ENCODE results near the gene GOLGA6L7.
"Not testable (repeated sequence)": the region's sequence is repeated elsewhere in the genome, so short reads cannot be mapped to it uniquely, and the experiment has no call there.

GOLGA6L7 gene, protein sequence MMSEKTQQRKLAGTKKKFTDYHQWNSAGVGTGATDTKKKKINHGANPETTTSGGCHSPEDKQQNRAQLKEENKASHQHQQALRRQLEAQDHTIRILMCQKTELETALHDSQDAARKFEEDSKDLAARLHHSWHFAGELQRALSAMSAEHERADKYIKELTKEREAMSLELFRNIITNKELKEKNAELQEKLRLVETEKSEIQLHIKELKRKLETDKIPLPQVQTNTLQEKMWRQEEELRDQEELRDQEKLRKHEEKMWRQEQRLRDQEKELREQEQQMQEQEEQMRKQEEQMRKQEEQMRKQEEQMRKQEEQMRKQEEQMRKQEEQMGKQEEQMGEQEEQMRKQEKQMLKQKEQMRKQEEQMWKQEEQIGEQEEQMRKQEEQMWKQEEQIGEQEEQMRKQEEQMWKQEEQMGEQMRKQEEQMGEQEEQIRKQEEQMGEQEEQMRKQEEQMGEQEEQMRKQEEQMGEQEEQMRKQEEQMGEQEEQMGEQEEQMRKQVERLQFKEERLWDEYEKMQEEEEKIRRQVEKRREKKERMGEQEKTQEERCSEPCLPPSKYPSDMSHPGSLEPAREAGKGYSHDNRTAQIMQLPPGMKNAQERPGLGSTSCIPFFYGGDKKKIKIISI

DNA sequence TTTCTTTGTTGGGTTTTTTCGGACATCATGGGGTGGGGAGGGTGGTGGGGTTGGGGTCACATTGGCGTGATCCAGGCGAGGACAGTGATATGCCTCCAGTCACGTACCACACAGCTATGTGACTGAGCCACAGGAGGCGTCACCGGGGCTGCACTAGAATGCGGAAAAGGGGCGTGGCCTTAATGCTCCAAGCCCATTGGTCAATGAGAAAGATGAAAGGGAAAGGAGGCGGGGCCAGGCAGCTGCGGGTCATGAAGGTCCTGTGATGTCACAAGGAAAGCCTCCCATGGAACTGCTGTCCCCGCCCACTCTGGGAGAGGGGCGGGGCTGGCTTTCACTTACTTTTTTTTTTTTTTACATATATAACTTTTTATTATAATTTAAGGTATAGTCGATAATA, at the start of gene GOLGA6L7:
Gene GOLGA6L7 (minus strand): TSS at position 124 of the 400 bp plus-strand sequence. CDS start 95 bp downstream, at position 29.
- DNase-seq: not testable (repeated sequence)

DNA sequence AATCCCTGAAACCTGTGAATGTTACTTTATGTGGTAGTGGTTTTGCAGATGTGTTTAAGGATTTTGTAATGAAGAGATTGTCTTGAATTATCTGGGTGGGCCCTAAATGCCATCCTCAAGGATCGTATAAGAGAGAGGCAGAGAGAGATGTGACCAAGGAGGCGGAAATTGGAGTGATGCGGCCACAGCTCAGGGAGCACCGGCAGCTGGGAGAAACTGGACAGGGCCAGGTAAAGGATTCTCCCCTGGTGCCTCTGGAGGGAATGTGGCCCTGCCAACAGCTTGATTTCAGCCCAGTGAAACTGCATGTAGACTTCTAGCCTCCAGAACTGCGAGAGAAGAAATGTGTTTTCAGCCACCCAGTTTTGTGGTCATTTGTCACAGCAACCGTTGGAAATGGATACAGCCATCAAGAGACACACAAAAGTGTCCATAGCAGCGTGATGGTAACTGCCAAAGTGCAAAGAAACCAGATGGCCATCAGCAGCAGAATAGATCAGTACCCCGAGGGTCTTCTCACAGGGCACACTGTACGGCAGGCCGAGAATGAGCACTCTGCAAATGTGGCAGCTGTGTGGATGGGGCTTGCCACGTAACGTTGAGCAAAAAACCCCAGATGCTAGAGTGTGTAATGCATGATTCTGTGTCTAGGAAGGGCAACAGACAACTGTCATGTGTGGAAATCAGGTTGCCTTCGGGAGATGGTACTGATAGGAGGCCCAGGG, 49.6 kb upstream of the GOLGA6L7 start:
- no peak for DNase-seq

DNA sequence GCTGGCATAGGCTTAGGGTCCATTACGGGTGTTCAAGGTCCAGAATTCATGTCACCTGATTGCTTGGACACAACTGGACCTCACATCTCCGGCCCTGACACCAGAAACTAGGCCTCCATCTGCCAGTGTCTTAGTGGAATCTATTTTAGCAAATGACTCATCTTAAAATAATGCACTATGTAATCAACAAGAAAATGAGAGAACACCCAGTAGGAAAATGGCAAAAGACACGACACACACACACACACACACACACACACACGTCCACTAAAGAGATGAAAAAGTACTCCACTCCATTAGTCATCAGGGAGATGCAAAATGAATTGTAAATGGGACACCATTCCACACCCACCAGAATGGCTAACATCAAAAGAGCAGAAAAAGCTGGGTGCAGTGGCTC, 48.5 kb upstream of the GOLGA6L7 start:
- no peak for DNase-seq

DNA sequence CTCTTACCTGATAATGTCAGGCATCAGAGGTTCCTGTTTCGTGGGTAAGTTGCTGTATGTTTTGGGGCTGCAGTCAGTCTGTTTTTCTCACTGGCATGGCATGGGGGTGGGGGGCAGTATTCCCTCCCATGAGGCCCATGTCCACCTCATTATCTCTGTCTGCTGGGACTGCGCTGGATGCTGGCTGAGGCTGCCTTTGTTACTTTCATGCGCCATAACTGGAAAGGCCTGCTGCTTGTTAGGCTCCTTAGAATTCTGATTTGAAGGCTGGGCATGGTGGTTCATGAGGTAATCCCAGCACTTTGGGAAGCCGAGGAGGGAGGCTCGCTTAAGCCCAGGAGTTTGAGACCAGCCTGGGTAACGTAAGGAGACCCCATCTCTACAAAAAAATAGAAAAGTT, 47.1 kb upstream of the GOLGA6L7 start:
- DNase-seq: no peak

DNA sequence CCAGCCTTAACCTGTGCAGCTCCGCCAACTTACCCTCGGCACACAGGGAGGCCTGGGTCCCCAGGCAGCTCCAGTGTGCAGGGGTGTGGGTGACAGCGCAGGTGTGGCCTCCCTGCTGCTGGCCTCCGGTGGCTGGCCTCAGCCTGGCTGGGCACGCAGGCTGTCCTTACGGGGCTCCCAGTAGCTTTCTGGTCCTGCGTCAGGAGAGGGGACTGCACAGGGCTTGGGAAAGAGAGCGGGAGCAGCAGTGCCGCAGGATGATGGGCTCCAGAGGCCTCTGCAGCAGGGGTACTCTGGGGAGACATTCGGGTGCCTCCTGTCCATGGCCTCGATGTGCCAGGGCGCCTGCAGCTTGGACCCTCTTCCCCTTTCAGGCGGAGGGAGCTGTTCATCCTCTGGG, 46.7 kb upstream of the GOLGA6L7 start:
- DNase-seq: no peak

DNA sequence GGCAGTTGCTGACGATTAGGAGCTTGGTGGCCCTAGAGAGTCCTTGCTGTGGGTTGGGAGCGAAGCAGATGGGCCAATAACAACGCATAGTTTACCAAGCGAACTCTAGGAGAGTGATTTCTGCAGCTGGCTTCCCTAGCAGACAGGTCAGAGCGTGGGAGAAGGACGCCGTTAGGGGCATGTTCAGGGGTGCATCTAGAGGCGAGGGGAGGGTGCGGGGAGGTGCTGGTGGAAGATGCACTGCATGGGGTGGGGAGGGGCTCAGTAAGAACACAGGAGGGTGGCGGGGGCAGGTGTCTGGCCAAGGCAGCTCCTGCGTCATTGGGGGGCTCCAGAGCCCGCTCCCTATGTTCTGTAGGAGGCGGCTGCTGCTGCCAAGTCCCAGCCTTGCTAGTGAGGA, 46.2 kb upstream of the GOLGA6L7 start:
- DNase-seq: no peak

DNA sequence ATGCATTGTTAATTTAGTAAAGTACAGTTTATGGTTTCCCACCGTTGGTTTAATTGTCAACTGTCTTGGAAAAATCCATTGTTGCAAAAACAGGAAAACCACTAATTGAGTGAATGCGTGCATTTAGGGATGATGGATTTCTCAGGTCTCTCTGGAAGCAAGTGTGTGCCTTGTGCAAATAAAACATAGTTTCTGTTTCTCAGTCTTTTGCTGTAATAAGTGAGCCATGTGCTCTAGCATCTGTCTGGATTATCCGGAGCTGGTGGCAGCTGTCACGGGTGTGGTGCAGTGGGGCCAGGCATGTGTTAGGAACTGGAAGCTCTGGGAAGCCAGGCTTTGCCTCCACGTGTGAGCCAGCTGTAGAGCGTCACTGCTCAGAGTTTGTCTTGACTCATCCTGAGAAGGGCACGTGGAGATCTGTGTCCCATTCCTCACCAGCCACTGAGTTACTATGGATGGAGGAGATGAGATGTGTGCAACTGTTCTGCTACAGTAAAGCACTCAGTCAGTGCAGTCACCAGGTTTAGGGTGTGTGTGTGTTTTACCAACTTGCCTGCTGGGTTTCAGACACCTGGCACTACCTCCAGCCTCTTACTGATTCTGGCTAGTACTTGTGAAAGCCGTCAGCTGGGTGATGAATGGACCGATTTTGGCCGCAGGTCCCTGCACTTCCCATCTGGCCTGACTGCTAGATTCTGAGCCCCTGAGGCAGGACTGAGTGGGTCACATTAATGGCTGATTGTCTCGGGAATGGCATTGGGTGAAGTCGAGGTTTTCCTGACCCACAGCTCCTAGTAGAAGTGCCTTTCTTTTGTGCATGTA, 44.6 kb upstream of the GOLGA6L7 start:
- DNase-seq: no peak

DNA sequence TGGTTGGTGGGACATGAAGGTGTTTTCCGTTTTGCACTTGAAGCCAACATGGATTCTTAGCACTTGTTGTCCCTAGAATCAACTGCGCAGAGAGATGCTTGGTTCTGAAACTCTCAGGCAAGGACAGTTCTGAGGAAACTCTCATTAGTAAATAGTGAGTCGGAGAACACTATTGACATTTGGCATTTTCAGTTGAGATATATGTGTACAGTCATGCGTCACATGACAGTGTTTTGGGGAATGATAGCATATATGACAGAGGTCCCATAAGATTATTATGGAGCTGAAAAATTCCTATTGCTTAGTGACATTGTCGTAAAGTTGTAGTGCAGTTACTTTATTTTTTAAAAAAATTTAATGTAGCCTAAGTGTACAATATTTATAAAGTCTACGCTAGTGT, 43.1 kb upstream of the GOLGA6L7 start:
- DNase-seq: no peak

DNA sequence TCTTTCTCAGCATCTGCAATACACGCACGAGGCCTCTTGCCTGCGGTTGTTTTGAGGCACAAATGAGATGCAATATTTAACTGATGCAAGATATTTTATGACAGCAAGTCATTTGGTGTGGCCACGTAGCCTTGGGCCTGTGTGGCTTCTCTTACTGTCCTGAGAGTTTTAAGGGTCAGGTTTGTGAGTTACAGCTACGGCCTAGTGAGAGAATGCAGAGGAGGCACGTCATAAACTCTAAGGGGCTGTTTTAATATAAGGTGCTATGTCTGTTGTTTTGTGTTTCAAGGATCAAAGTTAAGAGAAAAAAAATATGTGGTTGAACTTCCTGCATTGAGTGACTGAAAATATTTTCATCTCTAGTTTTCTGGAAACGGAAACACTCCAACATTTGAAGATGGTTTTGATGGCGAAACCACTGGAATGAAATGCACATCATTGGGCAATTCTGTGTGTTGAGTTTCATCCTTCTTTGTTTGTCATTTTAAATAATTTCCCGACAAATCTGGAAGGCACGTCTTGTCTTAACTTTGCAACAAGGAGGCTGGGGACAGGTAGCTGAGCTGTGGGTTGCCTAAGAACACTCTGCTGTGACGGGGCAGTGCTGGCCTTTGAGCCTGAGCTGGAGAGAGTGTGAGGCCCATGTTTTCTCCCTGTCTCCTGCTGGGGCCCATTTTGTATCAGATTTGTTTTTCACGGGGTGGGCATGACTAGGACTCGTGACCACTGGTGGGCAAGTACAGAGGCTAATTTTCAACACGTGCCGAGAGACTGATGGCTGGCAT, 42.5 kb upstream of the GOLGA6L7 start:
- DNase-seq: peak; percentile 27

DNA sequence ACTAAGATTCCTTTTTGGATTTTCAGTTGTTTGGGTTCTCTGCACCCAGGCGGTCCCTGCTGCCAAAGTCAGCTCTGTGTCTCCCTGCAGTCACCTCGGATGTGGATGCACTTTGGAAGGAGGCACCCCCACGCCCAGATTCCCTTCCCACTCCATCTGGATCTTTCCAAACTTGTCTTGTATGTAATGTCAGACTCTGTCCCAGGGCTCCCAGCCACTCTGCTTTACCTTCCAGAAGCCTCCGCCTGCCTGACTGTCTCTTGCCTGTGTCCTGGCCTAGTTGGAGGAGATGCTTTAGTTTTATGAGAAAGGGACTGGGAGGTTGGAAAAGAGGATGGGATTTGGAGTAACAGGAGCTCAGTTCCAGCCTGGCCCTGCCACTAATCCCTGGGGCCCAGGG, 41.8 kb upstream of the GOLGA6L7 start:
- DNase-seq: not testable (repeated sequence)

DNA sequence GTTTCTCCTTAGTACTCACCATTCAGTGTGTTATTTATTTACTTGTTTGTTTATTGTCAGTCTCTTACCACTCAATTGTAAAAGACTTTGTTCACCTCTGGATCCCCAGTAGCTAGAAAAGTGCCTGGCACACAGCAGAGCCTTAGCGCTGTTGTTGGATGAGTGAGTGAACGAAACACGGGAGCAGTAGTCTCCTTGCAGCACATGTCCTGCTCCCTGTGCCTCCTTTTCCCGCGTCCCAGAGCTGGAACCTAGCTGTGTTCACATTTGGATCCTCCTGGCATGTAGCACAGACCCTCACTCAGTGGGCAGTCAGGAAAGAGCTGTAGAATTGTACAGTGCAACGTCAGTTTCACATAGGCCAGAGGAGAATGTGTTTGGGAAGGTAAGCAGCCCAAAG, 41.4 kb upstream of the GOLGA6L7 start:
- DNase-seq: not testable (repeated sequence)

DNA sequence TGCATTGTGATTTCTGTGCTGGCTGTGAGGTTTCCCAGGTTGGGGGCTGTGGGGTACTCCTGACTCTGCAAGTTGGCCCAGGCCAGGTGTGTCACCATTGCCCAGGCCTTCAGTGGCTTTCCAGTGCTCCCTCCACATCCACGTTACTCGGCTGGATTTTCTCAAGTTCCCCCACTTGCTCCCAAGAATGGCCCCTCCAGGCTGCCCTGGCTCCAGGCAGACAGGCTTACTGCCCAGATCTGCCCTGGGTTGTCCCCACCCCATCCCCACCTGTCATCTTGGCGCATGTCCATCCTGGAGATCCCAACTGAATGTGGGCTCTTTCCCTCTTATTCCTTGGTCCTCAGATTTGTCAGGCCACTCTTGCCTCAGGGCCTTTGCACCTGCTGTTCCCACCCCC, 40.9 kb upstream of the GOLGA6L7 start:
- DNase-seq: no peak

DNA sequence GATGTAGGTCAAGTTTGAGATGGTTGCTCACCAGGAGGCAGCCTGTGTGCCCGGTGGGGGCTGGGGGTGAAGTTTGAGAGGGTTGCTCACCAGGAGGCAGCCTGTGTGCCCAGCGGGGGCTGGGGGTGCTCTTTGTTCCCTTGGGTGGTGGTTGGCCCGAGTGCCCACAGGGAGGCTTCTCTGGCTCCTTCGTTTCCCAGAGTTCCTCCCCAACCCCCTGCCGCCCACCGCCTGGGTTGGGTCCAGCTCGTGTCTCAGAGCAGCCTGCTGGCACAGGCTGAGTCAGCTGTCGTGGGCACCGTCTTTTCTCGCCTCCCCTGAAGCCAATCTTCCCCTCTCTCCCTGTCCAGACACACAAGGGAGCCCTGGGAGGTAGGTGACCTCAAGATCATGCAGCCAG, 40.5 kb upstream of the GOLGA6L7 start:
- no peak for DNase-seq

DNA sequence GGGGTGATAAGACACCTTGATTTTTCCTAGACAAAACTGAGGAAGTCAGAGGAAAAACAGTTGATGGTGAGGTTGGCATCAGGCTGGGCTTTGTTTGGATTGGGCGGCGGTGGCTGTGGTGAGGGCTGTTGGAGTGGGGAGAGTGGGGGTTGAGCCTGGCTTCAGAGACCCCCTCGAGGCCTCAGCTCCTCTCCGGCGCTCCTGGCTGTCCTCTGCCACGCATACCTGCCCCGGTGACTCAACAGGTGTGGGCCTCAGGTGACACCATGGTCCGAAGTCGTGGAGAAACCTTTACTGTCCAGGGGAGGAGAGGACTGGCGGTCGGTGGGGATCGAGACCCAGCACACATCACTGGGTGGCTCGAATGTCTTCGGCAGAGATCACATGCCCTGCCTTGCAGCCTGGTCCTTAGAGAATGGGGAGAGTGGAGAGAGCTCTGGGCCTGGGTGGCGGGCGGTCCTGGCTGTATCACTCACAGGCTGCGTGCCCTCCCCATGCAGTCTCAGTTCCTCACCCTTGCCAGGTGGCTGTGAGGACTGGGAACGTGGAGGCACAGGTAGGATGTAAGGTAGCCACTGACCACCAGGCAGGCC, 40.0 kb upstream of the GOLGA6L7 start:
- DNase-seq: no peak

DNA sequence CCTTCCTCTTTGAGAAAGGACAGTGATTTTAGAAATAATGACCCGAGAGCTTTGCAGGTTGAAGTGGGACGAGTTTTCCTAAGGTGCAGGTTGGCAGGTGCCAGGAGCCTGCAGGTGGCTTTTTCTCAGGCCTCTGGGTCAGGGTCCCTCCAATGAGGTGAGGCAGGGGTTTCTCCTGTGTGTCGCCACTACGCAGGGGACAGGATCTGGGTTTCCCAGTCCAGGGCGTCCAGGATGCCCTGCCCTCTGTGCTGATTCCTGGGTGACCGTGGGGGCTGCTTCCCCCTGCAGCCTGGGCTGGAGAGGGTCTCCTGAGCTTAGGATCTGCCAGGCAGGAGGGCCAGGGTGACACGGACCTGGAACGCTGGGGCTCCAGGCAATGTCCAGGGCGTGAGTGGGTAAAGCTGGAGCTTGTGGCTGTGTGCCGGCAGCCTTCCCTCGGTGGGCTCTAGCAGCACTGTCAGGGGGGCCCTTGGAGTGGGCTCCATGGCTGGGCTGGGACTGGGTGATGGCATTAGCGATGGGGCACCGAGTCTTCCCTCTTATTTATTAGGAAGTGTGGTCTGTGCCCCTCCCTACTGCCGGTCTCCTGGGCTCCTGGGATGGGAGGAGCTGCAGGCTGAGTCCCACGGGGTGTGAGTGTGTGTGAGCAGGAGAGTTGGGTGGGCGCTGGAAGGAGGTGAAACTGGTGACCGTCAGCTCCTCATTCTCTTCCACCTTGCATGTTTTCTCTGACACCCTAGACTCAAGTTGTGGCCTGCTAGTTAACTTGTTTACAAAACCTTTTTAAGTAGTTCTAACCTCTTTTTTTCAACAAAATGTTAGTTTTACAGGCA, 39.1 kb upstream of the GOLGA6L7 start:
- DNase-seq: no peak

DNA sequence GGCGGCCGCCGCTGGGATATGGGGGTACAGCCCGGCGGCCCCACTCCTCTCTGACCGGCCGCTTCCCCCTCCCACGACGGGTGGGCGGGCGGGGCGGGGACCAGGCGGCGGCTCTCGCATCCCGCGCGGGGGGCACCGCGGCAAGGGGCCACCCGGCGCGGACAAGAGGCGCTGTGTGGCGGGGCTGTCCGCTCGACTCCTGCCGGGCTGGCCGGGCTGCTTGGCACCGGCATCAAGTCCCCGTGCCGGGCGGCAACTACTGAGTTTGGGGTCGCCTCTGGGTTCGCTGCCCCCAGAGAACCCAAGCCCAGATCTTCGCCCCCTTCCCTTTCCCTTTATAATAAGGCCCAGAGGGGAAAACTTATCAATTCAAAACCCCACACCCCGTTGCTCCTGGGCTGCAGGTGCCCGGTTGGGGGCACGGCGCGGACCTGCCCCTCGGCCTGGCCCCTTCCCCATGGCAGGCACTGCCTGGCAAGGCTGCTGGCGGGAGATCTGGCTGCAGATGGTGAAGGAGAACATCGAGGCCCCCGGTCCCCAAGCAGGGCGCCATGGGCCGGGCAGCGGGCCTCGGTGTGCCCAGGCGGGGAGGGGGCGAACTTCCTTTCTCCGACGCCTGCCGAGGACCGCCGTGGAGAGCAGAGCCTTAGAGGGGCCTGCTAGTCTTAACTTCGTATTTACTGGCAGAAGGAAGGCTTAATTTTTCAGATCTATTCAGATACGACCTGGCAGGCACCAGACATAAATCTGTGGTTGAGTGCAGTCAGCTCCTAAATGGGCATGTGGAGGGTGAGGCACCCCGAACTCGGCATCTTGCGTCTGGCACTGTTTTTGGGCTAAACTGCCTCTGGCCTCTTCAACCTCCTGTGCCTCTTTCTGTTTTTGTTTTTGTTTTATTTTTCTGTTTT, 38.2 kb upstream of the GOLGA6L7 start:
- DNase-seq: no peak

DNA sequence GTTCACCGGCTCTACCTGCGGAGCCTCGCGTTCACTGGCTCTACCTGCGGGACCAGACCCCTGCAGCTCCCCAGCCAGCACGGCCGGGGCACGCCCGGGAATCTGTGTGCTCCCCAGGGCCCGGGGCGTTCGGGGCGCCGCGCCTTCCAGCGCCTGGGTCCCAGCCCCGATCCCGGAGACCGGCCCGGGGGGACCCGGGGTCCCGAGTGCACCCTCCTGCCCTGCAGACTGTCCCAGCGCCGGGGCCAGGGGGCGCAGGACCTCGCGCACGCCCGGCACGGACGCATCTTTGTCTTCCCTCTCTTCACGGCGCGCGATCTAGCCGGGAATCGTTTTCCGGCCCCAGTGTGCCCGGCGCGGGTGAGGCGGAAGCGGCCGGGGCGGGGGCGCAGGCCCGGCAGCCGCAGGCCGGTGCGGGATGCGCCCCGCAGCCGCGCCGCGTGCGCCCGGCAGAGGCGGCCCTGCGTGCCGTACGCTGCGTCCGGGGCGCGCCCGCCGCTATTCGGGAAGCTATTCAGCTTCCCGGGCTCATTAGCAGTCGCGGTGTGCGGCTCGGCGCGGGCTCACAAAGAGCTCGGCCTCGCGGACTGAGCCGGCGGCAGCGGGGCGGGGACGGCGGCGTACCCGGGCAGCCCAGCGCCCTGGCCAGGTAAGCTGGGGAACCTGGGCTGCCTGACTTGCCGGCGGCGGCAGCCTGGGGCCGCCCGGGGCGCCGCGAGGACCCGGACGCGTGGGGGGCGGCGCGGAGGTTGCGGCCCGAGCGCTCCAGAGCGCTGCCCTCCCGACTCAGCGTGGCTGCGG, 37.4 kb upstream of the GOLGA6L7 start, which contains the start of gene APBA2:
Gene APBA2 (plus strand): TSS at position 345 of the 801 bp plus-strand sequence. CDS start 167,911 bp downstream, outside the sequence.
- peak; percentile 53 for DNase-seq

DNA sequence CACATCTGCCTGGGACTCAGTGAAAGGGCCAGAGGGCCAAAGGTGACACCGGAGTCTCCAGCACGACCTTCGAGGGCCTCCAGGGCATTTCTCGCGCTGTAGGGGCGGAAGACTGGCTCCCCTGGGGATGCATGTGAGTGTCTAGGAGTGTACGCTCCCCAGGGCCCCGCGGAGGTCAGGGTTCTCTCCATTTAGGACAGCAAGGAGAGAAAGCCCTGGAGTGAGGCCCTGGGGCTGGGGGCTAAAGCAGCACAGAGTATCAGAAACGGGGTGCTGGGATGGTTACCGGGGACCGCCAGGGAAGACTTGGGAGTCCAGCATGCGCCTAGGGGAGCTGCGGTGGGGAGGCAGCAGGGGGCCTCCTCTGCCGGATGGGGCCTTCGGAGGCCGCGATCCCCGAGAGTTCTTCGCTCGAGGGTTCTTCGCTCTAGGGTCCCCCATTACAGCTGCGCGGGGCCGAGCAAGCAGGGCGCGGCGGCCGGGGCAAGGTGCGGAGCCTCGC, 36.7 kb upstream of the GOLGA6L7 start:
- peak; percentile 5 for DNase-seq

All from CD4-positive, alpha-beta T cell treated with Interleukin-12 subunit alpha and Interleukin-12 subunit beta, for 1 hour (primary cell).